BLaER1 treated with 17β-estradiol and CSF1 and Interleukin-3, amounts not matched to agents 10 nM and 100 nM (cell line): Measurements from ENCODE around the gene SLFNL1.
A peak's percentile ranks its signal among the peaks of the same experiment; 100 is the strongest.

Source experiments
- H3K27ac ChIP-seq, 11 experiments: shearing (Covaris generic); formaldehyde crosslinking; 2 replicates each; pipeline ENCODE4 v1.8.1; 2022
- H3K27me3 ChIP-seq, 11 experiments: shearing (Covaris generic); formaldehyde crosslinking; 2 replicates each; pipeline ENCODE4 v1.8.1; 2022
- H3K36me3 ChIP-seq, 11 experiments: shearing (Covaris generic); formaldehyde crosslinking; 2 replicates each; pipeline ENCODE4 v1.8.1; 2022
- H3K4me1 ChIP-seq, 10 experiments: shearing (Covaris generic); formaldehyde crosslinking; 2 replicates each; pipeline ENCODE4 v1.8.1; 2022
- H3K4me2 ChIP-seq, 11 experiments: shearing (Covaris generic); formaldehyde crosslinking; 2 replicates each; pipeline ENCODE4 v1.8.1; 2022
- H3K4me3 ChIP-seq, 10 experiments: shearing (Covaris generic); formaldehyde crosslinking; 2 replicates each; pipeline ENCODE4 v1.8.1; 2022
- H3K9ac ChIP-seq, 11 experiments: shearing (Covaris generic); formaldehyde crosslinking; 2 replicates each; pipeline ENCODE4 v1.8.1; 2022
- H3K9me3 ChIP-seq, 11 experiments: shearing (Covaris generic); formaldehyde crosslinking; replicated peaks in 1 of 11; 2 replicates each; pipeline ENCODE4 v1.8.1; 2022
- H4K20me1 ChIP-seq, 11 experiments: shearing (Covaris generic); formaldehyde crosslinking; 2 replicates each; pipeline ENCODE4 v1.8.1; 2022
- Cebpa-rat ChIP-seq, 11 experiments: shearing (Covaris generic); IDR thresholded peaks; 2 replicates each; pipeline ENCODE4 v1.8.1; 2022

SLFNL1 gene

DNA sequence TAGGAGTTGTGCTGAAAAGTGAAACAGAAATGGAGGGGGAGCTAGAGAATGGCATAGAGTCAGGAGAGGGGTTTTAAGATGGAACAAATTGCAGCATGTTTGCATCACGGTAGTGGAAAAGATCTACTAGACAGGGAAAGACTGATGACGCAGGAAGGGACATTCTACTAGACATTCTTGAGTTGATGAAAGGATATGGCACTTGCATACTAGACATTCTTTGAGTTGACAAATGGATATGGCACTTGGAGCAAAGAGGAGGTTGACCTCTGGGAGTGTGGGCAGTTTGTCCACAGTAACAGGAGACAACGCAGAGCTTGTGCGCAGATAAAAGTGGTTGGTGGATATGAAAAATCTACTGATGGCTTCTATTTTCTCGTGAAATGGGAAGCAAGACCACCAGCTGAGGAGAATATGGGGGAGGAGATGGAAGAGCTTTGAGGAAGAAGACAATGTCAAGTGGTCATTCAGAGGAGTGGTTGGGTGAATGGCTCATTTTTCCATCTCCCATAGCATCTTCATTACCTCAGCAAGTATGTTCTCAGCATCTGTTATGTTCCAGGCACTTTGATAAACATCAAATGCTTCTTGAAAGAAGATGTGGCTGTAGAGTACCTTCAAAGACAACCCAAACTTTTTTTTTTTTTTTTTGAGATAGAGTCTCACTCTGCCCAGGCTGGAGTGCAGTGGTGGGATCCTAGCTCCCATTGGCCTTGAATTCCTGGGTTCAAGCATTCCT is 44.4 kb downstream of the SLFNL1 start:
- Histone ChIP-seq H3K9me3 (no peaks in the 10 kb centered on the region), H3K4me1 (peaks cover 22 to 39% (median 33%) of the 10 kb centered on the region in 10 experiments), H3K36me3 (peaks cover 0 to 11% (median 3%) of the 10 kb centered on the region in 11 experiments; a peak in 5 of 22 replicates), H4K20me1 (peaks cover 0 to 21% (median 16%) of the 10 kb centered on the region in 11 experiments; a peak in 17 of 22 replicates), H3K4me2 (no peak overlapping the region), H3K4me3 (no peak overlapping the region), H3K27me3 (no peaks in the 10 kb centered on the region), H3K9ac (no peak overlapping the region), H3K27ac (no peak overlapping the region)
- TF ChIP-seq Cebpa-rat (IDR thresholded peaks at IDR 0.05), result no peak

DNA sequence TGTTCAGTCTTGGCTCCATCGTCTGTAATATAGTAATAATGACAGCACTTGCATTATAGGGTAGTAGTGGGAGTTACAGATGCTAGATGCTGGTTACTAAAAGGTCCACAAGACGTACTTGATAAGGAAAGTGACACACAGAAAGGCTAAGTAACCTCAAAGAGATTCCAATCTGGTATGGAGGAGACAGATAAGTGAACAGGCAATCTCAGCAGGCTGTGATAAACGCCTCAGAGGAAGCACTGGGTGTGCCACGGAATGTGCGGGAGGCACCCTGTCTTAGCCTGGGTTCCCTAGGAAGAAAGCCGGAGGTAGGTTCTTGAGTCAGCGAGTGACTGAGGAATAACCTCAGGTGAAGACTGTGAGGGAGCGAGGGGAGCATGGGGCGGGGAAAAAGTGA is 46.6 kb downstream of the SLFNL1 start:
- H3K9ac ChIP-seq, result no peak overlapping the region
- no peak for TF ChIP-seq Cebpa-rat (IDR thresholded peaks at IDR 0.05)
- no peak overlapping the region for H3K27ac ChIP-seq
- no peaks in the 10 kb centered on the region for H3K27me3 ChIP-seq
- no peaks in the 10 kb centered on the region for H3K36me3 ChIP-seq
- H3K4me3 ChIP-seq, result no peak overlapping the region
- H4K20me1 ChIP-seq, result no peaks in the 10 kb centered on the region; a peak in 1 of 22 replicates
- 0 out of 22 replicates have a peak overlapping the region, but pooled peaks of 1 of the 11 experiments have one; percentile 7 for H3K4me2 ChIP-seq
- H3K4me1 ChIP-seq, result peaks cover 6 to 29% (median 19%) of the 10 kb centered on the region in 10 experiments; a peak in 19 of 20 replicates
- H3K9me3 ChIP-seq, result no peaks in the 10 kb centered on the region

DNA sequence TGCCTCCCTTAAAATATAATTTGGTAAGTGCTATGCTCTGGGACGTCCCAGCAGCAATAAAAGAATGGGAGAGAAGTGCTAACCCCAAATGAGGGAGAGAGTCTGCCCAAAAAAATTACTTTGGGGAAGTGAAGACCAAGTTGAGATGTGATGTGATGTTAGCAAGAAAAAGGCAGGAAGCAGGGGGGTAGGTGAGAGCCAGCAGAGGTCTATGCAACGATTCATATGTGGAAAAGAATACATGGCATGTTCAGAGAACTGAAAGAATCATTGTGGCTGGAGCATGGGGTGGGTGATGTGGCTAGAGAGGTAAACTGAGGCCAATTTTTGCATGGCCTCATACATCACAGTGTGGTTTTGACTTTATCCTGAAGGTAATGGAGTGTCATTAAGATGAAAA is 47.6 kb downstream of the SLFNL1 start:
- peaks cover 6 to 25% (median 16%) of the 10 kb centered on the region in 10 experiments; a peak in 19 of 20 replicates for H3K4me1 ChIP-seq
- H3K9ac ChIP-seq, result no peak overlapping the region
- H3K4me3 ChIP-seq, result no peak overlapping the region
- no peak for TF ChIP-seq Cebpa-rat (IDR thresholded peaks at IDR 0.05)
- no peak overlapping the region for H3K27ac ChIP-seq
- H3K36me3 ChIP-seq, result no peaks in the 10 kb centered on the region
- H3K4me2 ChIP-seq, result peak overlapping the region in 5 of 11 experiments; percentile 12 to 40 (median 29); a peak in 8 of 22 replicates
- H3K27me3 ChIP-seq, result no peaks in the 10 kb centered on the region
- no peaks in the 10 kb centered on the region for H4K20me1 ChIP-seq
- no peaks in the 10 kb centered on the region for H3K9me3 ChIP-seq

DNA sequence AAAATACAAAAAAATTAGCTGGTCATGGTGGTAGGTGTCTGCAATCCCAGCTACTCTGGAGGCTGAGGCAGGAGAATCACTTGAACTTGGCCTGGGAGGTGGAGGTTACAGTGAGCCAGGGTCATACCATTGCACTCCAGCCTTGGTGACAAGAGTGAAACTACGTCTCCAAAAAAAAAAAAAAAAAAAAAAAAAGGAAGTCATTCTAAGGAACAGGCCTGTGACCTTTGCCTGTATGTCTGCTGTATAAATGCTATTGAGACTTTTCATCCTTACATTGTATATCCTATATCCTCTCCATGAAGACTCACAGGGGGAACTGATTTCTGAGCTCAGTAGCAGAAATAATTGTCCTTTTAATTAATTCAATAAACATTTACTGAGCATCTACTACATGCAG is 49.6 kb downstream of the SLFNL1 start:
- Histone ChIP-seq H3K4me2 (peak overlapping the region in 3 of 11 experiments; percentile 8 to 21 (median 20); a peak in 5 of 22 replicates), H3K4me3 (no peak overlapping the region), H3K36me3 (no peaks in the 10 kb centered on the region), H3K27ac (no peak overlapping the region), H3K9ac (no peak overlapping the region), H3K9me3 (no peaks in the 10 kb centered on the region), H4K20me1 (no peaks in the 10 kb centered on the region), H3K27me3 (no peaks in the 10 kb centered on the region), H3K4me1 (peaks cover 16 to 37% (median 25%) of the 10 kb centered on the region in 10 experiments)
- TF ChIP-seq Cebpa-rat (IDR thresholded peaks at IDR 0.05), result no peak

DNA sequence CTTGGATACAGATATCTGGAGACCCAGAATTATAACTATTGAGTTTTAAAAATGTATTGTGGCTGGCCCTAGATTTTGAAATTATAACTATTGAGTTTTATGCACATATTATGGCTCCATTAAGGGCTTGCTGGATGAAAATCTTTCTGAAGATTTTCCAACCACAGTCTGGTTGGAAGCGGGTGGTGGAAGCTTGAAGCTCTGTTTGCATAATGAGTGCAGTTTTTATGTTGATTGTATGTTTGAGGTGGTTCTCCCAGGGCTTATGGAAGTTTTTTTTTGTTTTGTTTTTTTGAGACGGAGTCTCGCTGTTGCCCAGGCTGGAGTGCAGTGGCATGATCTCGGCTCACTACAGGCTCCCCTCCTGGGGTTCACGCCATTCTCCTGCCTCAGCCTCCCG is 52.1 kb downstream of the SLFNL1 start:
- no peak overlapping the region for H3K4me3 ChIP-seq
- no peak overlapping the region for H3K4me2 ChIP-seq
- no peaks in the 10 kb centered on the region for H4K20me1 ChIP-seq
- H3K27ac ChIP-seq, result no peak overlapping the region
- H3K4me1 ChIP-seq, result peaks cover 10 to 44% (median 24%) of the 10 kb centered on the region in 10 experiments
- H3K9me3 ChIP-seq, result no peaks in the 10 kb centered on the region
- no peaks in the 10 kb centered on the region for H3K27me3 ChIP-seq
- no peaks in the 10 kb centered on the region for H3K36me3 ChIP-seq
- no peak for TF ChIP-seq Cebpa-rat (IDR thresholded peaks at IDR 0.05)
- no peak overlapping the region for H3K9ac ChIP-seq

DNA sequence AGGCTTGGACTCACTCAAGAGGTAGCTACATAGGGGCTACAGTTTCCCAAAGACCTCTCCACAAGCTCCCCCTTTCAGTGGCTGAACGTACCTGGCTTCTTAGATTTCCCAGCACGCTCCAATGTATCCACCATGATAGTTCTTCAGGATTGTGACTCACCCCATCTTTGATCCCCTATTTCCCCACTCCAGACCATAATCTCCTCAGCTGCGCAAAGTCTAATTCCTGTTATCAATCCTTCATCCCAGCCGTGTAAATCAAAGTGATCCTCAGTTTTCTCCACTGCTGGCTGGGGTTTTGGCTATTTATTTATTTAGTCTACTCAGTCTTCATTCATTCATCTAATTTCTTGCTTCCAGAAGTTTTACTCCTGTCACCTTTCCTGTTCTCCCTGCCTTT is 55.1 kb downstream of the SLFNL1 start:
- H3K4me3 ChIP-seq, result no peak overlapping the region
- H3K9me3 ChIP-seq, result no peaks in the 10 kb centered on the region
- H3K4me1 ChIP-seq, result peaks cover 9 to 24% (median 13%) of the 10 kb centered on the region in 10 experiments; a peak in 19 of 20 replicates
- TF ChIP-seq Cebpa-rat (IDR thresholded peaks at IDR 0.05), result no peak
- H3K36me3 ChIP-seq, result no peaks in the 10 kb centered on the region
- 0 out of 22 replicates have a peak overlapping the region, but pooled peaks of 1 of the 11 experiments have one; percentile 4 for H3K4me2 ChIP-seq
- no peaks in the 10 kb centered on the region for H4K20me1 ChIP-seq
- H3K27me3 ChIP-seq, result no peaks in the 10 kb centered on the region
- no peak overlapping the region for H3K9ac ChIP-seq
- H3K27ac ChIP-seq, result no peak overlapping the region
